ENCODE data around the gene ABHD2. TPM values are rescaled to one million over a fixed set of nuclear protein-coding genes. Genes with fewer than 3 reads are reported as not detected.

Gene ABHD2
- polyA plus RNA-seq, 3 donors, result 30.8 to 67.1 (median 37.3) TPM

GRCh38 chr15:89192766-89193165 lies 104.5 kb downstream of the ABHD2 start:
- Mint-ChIP-seq H3K27me3 (ENCODE audit: low read depth in 3 of 3) (no peaks in the 10 kb centered on the region), H3K27ac (no peak overlapping the region), H3K9me3 (no peaks in the 10 kb centered on the region), H3K4me3 (no peak overlapping the region), H3K36me3 (peaks cover 88 to 98% of the 10 kb centered on the region in 2 donors), H3K4me1 (no peaks in the 10 kb centered on the region)
- Histone ChIP-seq H3K4me1 (ENCODE audit: control insufficient read depth in 1 of 2, insufficient read depth in 2 of 2, low read length in 2 of 2) (no peaks in the 10 kb centered on the region), H2AFZ (ENCODE audit: insufficient read depth, low read depth, low read length, poor library complexity, severe bottlenecking) (no peak overlapping the region), H4K20me1 (ENCODE audit: insufficient read depth, low read length) (no peaks in the 10 kb centered on the region), H3K79me2 (ENCODE audit: insufficient read depth, low read length) (no peaks in the 10 kb centered on the region), H3K9ac (ENCODE audit: insufficient read depth, low read length, poor library complexity, severe bottlenecking) (no peak overlapping the region), H3K36me3 (replicated peaks in 1 of 2; ENCODE audit: control insufficient read depth in 1 of 2, insufficient read depth in 2 of 2, low read length in 2 of 2) (peaks cover 96 to 100% of the 10 kb centered on the region in 2 donors), H3K9me3 (replicated peaks in 1 of 2; ENCODE audit: control insufficient read depth in 1 of 2, insufficient read depth in 1 of 2, low read length in 2 of 2) (no peaks in the 10 kb centered on the region), H3K27ac (ENCODE audit: low read depth in 1 of 2, low read length in 2 of 2) (no peak overlapping the region), H3K4me3 (replicated peaks in 1 of 3; ENCODE audit: low read depth in 2 of 3, low read length in 3 of 3) (no peak overlapping the region), H3K27me3 (ENCODE audit: control insufficient read depth in 2 of 2, insufficient read depth in 2 of 2, low read length in 2 of 2) (no peaks in the 10 kb centered on the region), H3K4me2 (replicated peaks; ENCODE audit: extremely low read depth, low read length, poor library complexity, severe bottlenecking) (no peak overlapping the region)
- WGBS (ENCODE audit: insufficient coverage), result no CpG with 5 or more reads among the region's 3 CpGs
- no peak for TF ChIP-seq CTCF (IDR thresholded peaks at IDR 0.05)
- intact Hi-C loops (cut with micrococcal nuclease), result no loop called here
- DNase-seq, result no peak

GRCh38 chr15:89194608-89195007 lies 106.4 kb downstream of the ABHD2 start:
- Mint-ChIP-seq H3K9me3 (no peaks in the 10 kb centered on the region), H3K4me1 (no peaks in the 10 kb centered on the region), H3K4me3 (no peak overlapping the region), H3K36me3 (peaks cover 89 to 99% of the 10 kb centered on the region in 2 donors), H3K27ac (no peak overlapping the region), H3K27me3 (ENCODE audit: low read depth in 3 of 3) (no peaks in the 10 kb centered on the region)
- H3K27ac ChIP-seq (ENCODE audit: low read depth in 1 of 2, low read length in 2 of 2), result no peak overlapping the region
- H3K9me3 ChIP-seq (replicated peaks in 1 of 2; ENCODE audit: control insufficient read depth in 1 of 2, insufficient read depth in 1 of 2, low read length in 2 of 2), result no peaks in the 10 kb centered on the region
- no peak overlapping the region for H3K4me3 ChIP-seq (replicated peaks in 1 of 3; ENCODE audit: low read depth in 2 of 3, low read length in 3 of 3)
- no peak overlapping the region for H3K4me2 ChIP-seq (replicated peaks; ENCODE audit: extremely low read depth, low read length, poor library complexity, severe bottlenecking)
- WGBS (ENCODE audit: insufficient coverage), result 60% methylated on average over 2 of the region's 4 CpGs
- no peaks in the 10 kb centered on the region for H4K20me1 ChIP-seq (ENCODE audit: insufficient read depth, low read length)
- DNase-seq, result no peak
- H2AFZ ChIP-seq (ENCODE audit: insufficient read depth, low read depth, low read length, poor library complexity, severe bottlenecking), result no peak overlapping the region
- no peaks in the 10 kb centered on the region for H3K4me1 ChIP-seq (ENCODE audit: control insufficient read depth in 1 of 2, insufficient read depth in 2 of 2, low read length in 2 of 2)
- no peaks in the 10 kb centered on the region for H3K79me2 ChIP-seq (ENCODE audit: insufficient read depth, low read length)
- intact Hi-C loops (cut with micrococcal nuclease), result no loop called here
- H3K9ac ChIP-seq (ENCODE audit: insufficient read depth, low read length, poor library complexity, severe bottlenecking), result no peak overlapping the region
- peaks cover 94 to 100% of the 10 kb centered on the region in 2 donors for H3K36me3 ChIP-seq (replicated peaks in 1 of 2; ENCODE audit: control insufficient read depth in 1 of 2, insufficient read depth in 2 of 2, low read length in 2 of 2)
- TF ChIP-seq CTCF (IDR thresholded peaks at IDR 0.05), result no peak
- H3K27me3 ChIP-seq (ENCODE audit: control insufficient read depth in 2 of 2, insufficient read depth in 2 of 2, low read length in 2 of 2), result no peaks in the 10 kb centered on the region
